GM23248 (cell line): Measurements from ENCODE around the gene TSGA10. TPM values are rescaled to one million over a fixed set of nuclear protein-coding genes. Genes with fewer than 3 reads are reported as not detected.

Experiments used
- DNase-seq: peaks from one replicate; pipeline ENCODE4 v3.0.0-alpha.2; 2015
- H2AFZ ChIP-seq: fragments of 200-600 bp; sonication (generic); 2 replicates; pipeline ENCODE4 v1.6.1; 2016; ENCODE audit warnings: antibody characterized with exemption
- H3F3A ChIP-seq: fragments of 200-600 bp; sonication (generic); 2 replicates; pipeline ENCODE4 v1.6.1; 2016; ENCODE audit warnings: mild to moderate bottlenecking, antibody characterized with exemption, mixed run types; ENCODE audit not compliant: insufficient read depth
- H3K27ac ChIP-seq: fragments of 200-600 bp; sonication (generic); 2 replicates; pipeline ENCODE4 v1.5.1; 2016; ENCODE audit warnings: mild to moderate bottlenecking
- H3K27me3 ChIP-seq: fragments of 200-600 bp; sonication (generic); replicated peaks from 2 replicates; pipeline ENCODE4 v1.6.1; 2016; ENCODE audit warnings: mild to moderate bottlenecking; ENCODE audit not compliant: insufficient read depth
- H3K36me3 ChIP-seq: fragments of 200-600 bp; sonication (generic); 2 replicates; pipeline ENCODE4 v1.6.1; 2016; ENCODE audit warnings: low read depth, mild to moderate bottlenecking
- H3K4me1 ChIP-seq: fragments of 200-600 bp; sonication (generic); 2 replicates; pipeline ENCODE4 v1.6.1; 2016; ENCODE audit warnings: mild to moderate bottlenecking; ENCODE audit not compliant: insufficient read depth
- H3K4me2 ChIP-seq: fragments of 200-600 bp; sonication (generic); one replicate; pipeline ENCODE4 v1.6.1; 2016; ENCODE audit warnings: mild to moderate bottlenecking; ENCODE audit not compliant: unreplicated experiment
- H3K4me3 ChIP-seq: fragments of 200-600 bp; sonication (generic); 2 replicates; pipeline ENCODE4 v1.5.1; 2016; ENCODE audit warnings: mild to moderate bottlenecking
- H3K79me2 ChIP-seq: fragments of 200-600 bp; sonication (generic); 2 replicates; pipeline ENCODE4 v1.6.1; 2016; ENCODE audit warnings: mild to moderate bottlenecking; ENCODE audit not compliant: insufficient read depth
- H3K9ac ChIP-seq: fragments of 200-600 bp; sonication (generic); 2 replicates; pipeline ENCODE4 v1.6.1; 2016; ENCODE audit warnings: mild to moderate bottlenecking
- H3K9me2 ChIP-seq: fragments of 200-600 bp; sonication (generic); 2 replicates; pipeline ENCODE4 v1.6.1; 2016; ENCODE audit warnings: mixed run types, mild to moderate bottlenecking, moderate library complexity; ENCODE audit not compliant: insufficient read depth
- H3K9me3 ChIP-seq: fragments of 200-600 bp; sonication (generic); one replicate; pipeline ENCODE4 v1.6.1; 2017; ENCODE audit warnings: low read depth
- H4K20me1 ChIP-seq: fragments of 200-600 bp; sonication (generic); 2 replicates; pipeline ENCODE4 v1.6.0; 2016; ENCODE audit not compliant: insufficient read depth
- EZH2 ChIP-seq: fragments of 200-600 bp; sonication (generic); IDR thresholded peaks from 2 replicates; pipeline ENCODE4 v1.6.1; 2018; ENCODE audit warnings: antibody characterized with exemption, mild to moderate bottlenecking; ENCODE audit not compliant: insufficient read depth, poor library complexity, severe bottlenecking
- EZH2phosphoT487 ChIP-seq: fragments of 200-600 bp; sonication (generic); IDR thresholded peaks from 2 replicates; pipeline ENCODE4 v1.6.1; 2018; ENCODE audit warnings: antibody characterized with exemption, moderate library complexity, mild to moderate bottlenecking, low read depth; ENCODE audit not compliant: insufficient read depth
- WGBS, 2 experiments: methylation state at CpG; one replicate each; pipeline ENCODE4 v1.1.6; 2015 to 2017; ENCODE audit warnings: low lambda C conversion rate in 2 of 2, low coverage in 1 of 2; ENCODE audit errors: missing lambda C conversion rate in 2 of 2; 5-methylcytosine and 5-hydroxymethylcytosine counted together
- in situ Hi-C: fragments of 300-500 bp; cut with MboI; formaldehyde crosslinking; loops from 2 replicates; pipeline ENCODE4 v1.15.0; 2020
- polyA plus RNA-seq: library from polyadenylated mRNA; unstranded; fragments of >200 nt; fragmentation: Nextera tagmentation; extraction: Ambion mirVana; gene quantifications from 2 replicates; pipeline ENCODE4 v1.2.1, GENCODE V29; 2016
- total RNA-seq: library from RNA; depleted of rRNA; stranded (reverse); fragments of >200 nt; shearing (Covaris generic); gene quantifications from 2 replicates; pipeline ENCODE4 v1.2.3, GENCODE V29; 2014

Gene TSGA10
- total and polyA plus RNA-seq, 2 experiments from 2014 or later, result 1.2 to 1.4 TPM

DNA sequence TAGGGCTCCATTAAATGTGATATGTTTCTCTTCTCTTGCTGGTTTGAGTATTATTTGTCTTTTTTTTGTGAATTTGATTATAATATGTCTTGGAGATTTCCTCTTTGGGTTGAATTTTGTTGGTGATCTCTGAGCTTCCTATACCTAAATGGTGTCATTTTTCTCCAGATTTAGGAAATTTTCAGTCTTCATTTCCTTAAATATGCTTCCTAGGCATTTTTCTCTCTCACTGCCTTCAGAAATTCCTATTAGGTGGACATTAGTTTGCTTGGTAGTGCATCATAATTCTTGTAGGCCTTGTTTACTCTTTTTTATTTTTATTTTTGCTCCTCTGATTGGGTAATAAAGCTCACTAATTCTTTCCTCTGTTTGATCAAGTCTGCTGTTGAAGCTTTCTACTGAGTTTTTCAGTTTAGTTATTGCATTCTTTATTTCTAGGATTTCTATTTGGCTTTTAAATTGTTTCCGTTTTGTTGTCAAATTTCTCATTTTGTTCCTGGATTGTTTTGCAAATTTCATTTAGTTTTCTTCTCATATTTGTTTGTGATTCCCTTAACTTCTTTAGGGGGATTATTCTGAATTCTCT lies 182.1 kb downstream of the TSGA10 start:
- Histone ChIP-seq H3K9me2 (no peaks in the 10 kb centered on the region), H2AFZ (no peak overlapping the region), H3K4me1 (no peaks in the 10 kb centered on the region), H3K4me3 (no peak overlapping the region), H3F3A (no peaks in the 10 kb centered on the region), H3K27me3 (no peaks in the 10 kb centered on the region), H3K9ac (no peak overlapping the region), H3K27ac (no peak overlapping the region), H3K36me3 (no peaks in the 10 kb centered on the region), H4K20me1 (no peaks in the 10 kb centered on the region), H3K79me2 (no peaks in the 10 kb centered on the region), H3K4me2 (no peak overlapping the region), H3K9me3 (no peaks in the 10 kb centered on the region)
- TF ChIP-seq EZH2, result no peak
- TF ChIP-seq EZH2phosphoT487, result no peak
- 55 to 59% methylated on average over 1 of the region's 1 CpG for WGBS, 2 experiments
- no peak for DNase-seq
- in situ Hi-C loops, result no loop called here

DNA sequence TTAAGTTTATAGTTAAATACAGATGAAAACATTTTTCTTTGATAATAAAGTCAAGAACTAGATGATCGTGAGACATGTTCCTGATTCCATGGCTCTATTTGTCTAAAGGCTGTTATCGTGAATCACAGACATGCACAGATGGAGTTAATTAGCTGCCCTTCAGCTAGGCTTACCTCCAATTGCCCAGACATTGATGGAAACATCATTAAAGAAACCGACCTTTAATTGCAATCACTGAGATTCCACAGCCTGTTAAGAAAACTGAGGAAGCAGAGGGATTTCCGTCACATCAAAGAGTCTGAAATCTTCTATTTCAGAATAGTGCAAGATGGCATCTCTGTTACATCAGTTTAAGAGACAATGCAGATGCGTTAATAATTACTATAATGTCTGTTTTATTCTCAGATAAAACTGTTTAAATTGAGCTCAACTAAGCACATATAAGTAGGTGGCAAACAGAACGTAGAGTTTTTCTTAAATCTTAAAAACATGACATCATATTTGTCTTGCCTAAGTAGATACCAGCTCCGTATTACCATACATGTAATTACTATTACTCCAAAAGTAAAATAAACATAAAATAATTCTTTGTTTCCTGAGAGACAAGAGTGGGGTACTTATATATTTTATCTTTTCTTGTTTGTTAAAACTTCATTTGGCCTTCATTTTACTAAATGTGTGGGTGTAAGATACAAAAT lies 194.8 kb downstream of the TSGA10 start:
- Histone ChIP-seq H3K79me2 (no peaks in the 10 kb centered on the region), H3K4me3 (no peak overlapping the region), H4K20me1 (no peaks in the 10 kb centered on the region), H3K9me3 (no peaks in the 10 kb centered on the region), H3K36me3 (no peaks in the 10 kb centered on the region), H3K4me2 (peak overlapping the region; percentile 55), H3K4me1 (peaks cover 4% of the 10 kb centered on the region; the same call in 1 of the 2 replicates), H3K27me3 (no peaks in the 10 kb centered on the region), H3K27ac (no peak overlapping the region), H3K9me2 (no peaks in the 10 kb centered on the region), H3F3A (no peaks in the 10 kb centered on the region), H2AFZ (no peak overlapping the region), H3K9ac (no peak overlapping the region)
- in situ Hi-C loops, result no loop called here
- WGBS, 2 experiments, result 19 to 28% methylated on average over 7 of the region's 7 CpGs
- DNase-seq, result peak; percentile 51
- TF ChIP-seq EZH2phosphoT487 (no peak), EZH2 (no peak)

DNA sequence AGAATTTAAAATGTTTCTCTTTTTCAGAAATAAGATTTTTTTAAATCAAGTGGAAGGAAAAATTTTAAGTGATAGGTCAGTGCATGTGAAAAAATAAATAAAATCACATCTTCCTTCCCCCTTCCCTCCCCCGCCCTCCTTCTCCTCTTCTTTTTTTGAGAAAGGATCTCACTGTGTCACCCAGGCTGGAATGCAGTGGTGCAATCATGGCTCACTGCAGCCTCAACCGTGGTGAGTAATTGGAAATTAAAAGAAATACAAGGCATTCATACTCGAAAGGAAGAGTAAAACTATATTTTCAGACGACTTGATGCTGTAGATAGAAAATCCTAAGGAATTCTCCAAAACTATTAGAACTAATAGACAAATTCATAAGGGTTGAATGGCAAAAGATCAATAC lies 201.8 kb downstream of the TSGA10 start:
- no peaks in the 10 kb centered on the region for H4K20me1 ChIP-seq
- 1 to 5% methylated on average over 4 of the region's 4 CpGs for WGBS, 2 experiments

DNA sequence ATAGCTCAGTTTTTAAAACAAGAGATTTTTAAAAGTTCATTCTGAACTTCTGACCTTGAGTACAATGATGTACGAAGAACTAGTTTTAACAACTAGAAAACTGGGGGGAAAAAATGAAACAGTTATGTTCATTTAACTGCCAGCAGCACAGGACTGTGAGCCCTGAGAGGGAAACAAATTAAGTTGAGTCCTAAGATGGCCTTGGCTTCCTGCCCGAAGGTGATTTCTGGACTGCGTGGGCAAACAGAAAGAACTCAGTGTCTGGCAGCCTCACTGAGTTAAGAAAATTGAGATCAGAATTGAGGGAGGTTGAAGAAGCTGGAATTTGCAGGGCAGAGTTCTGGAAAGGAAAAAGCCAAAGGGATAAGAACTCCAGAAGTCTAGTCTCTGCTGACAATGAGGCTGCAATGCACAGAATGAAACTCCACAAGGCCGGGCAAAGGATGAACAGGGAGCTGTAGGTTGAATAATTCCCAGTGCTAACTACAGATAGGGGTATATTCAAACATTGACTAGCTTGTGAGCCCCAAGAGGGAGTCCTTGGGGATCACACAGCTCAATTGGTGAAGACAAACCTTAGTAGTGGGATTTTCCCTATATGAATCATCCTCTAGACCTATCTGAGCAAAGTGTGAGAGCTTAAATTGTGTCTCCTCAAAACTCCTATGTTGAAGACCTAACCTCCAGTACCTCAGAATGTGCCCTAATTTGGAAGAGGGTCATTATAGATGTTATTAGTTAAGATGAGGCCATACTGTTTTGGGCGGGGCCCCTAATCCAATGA lies 205.6 kb downstream of the TSGA10 start:
- no peak for TF ChIP-seq EZH2phosphoT487
- no peak for TF ChIP-seq EZH2
- no peak overlapping the region for H3K27ac ChIP-seq

More for the DNA sequence above, 201.8 kb downstream of the TSGA10 start:
- peak overlapping the region; percentile 66 for H3K4me2 ChIP-seq
- no peak overlapping the region for H3K27ac ChIP-seq
- H3K79me2 ChIP-seq, result no peaks in the 10 kb centered on the region
- H3K4me3 ChIP-seq, result no peak overlapping the region
- in situ Hi-C loops, result no loop called here
- no peaks in the 10 kb centered on the region for H3K9me3 ChIP-seq
- peaks cover 10% of the 10 kb centered on the region for H3K4me1 ChIP-seq
- no peaks in the 10 kb centered on the region for H3K36me3 ChIP-seq
- H3K27me3 ChIP-seq, result no peaks in the 10 kb centered on the region
- H2AFZ ChIP-seq, result no peak overlapping the region
- no peak overlapping the region for H3K9ac ChIP-seq
- DNase-seq, result peak; percentile 72
- TF ChIP-seq EZH2, result no peak
- no peak for TF ChIP-seq EZH2phosphoT487
- no peaks in the 10 kb centered on the region for H3K9me2 ChIP-seq
- H3F3A ChIP-seq, result no peaks in the 10 kb centered on the region

More for the DNA sequence above, 205.6 kb downstream of the TSGA10 start:
- H3K36me3 ChIP-seq, result no peaks in the 10 kb centered on the region
- H2AFZ ChIP-seq, result no peak overlapping the region
- H4K20me1 ChIP-seq, result no peaks in the 10 kb centered on the region
- H3K27me3 ChIP-seq, result no peaks in the 10 kb centered on the region
- no peaks in the 10 kb centered on the region for H3K9me2 ChIP-seq
- H3K4me3 ChIP-seq, result no peak overlapping the region
- H3K4me2 ChIP-seq, result no peak overlapping the region
- in situ Hi-C loops, result no loop called here
- no peak for DNase-seq
- H3F3A ChIP-seq, result no peaks in the 10 kb centered on the region
- no peak overlapping the region for H3K9ac ChIP-seq
- H3K4me1 ChIP-seq, result peaks cover 10% of the 10 kb centered on the region
- no peaks in the 10 kb centered on the region for H3K9me3 ChIP-seq
- no peaks in the 10 kb centered on the region for H3K79me2 ChIP-seq
- 61 to 65% methylated on average over 5 of the region's 5 CpGs for WGBS, 2 experiments
